NB4 (cell line): Measurements from ENCODE around the gene TP73.

Source experiments
- MYC ChIP-seq: IDR thresholded peaks from 2 replicates; pipeline ENCODE4 v1.6.1; 2011; ENCODE audit warnings: low read depth, low read length
- POLR2A ChIP-seq: IDR thresholded peaks from 2 replicates; pipeline ENCODE4 v1.6.1; 2011; ENCODE audit warnings: mild to moderate bottlenecking; ENCODE audit not compliant: insufficient read length; ENCODE audit errors: extremely low read depth
- TF ChIP-seq, protein P1 (sequence below): IDR thresholded peaks from one replicate; pipeline ENCODE4 v1.5.1; 2012; ENCODE audit warnings: low read depth, low read length
- TF ChIP-seq, protein P2 (sequence below): IDR thresholded peaks from 2 replicates; pipeline ENCODE4 v1.6.1; 2011; ENCODE audit warnings: low read depth, low read length

GRCh38 chr1:3681898-3682806 lies 29.8 kb downstream of the TP73 start:
- TF ChIP-seq POLR2A (no peak), MYC (no peak)
- TF ChIP-seq, protein P1, sequence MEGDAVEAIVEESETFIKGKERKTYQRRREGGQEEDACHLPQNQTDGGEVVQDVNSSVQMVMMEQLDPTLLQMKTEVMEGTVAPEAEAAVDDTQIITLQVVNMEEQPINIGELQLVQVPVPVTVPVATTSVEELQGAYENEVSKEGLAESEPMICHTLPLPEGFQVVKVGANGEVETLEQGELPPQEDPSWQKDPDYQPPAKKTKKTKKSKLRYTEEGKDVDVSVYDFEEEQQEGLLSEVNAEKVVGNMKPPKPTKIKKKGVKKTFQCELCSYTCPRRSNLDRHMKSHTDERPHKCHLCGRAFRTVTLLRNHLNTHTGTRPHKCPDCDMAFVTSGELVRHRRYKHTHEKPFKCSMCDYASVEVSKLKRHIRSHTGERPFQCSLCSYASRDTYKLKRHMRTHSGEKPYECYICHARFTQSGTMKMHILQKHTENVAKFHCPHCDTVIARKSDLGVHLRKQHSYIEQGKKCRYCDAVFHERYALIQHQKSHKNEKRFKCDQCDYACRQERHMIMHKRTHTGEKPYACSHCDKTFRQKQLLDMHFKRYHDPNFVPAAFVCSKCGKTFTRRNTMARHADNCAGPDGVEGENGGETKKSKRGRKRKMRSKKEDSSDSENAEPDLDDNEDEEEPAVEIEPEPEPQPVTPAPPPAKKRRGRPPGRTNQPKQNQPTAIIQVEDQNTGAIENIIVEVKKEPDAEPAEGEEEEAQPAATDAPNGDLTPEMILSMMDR = no peak
- TF ChIP-seq, protein P2, sequence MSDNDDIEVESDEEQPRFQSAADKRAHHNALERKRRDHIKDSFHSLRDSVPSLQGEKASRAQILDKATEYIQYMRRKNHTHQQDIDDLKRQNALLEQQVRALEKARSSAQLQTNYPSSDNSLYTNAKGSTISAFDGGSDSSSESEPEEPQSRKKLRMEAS = no peak
